Putamen (tissue), 1 donor: ENCODE measurements around the gene NELFE.
"Not testable (repeated sequence)": the region's sequence is repeated elsewhere in the genome, so short reads cannot be mapped to it uniquely, and the experiment has no call there.

Source experiments
- DNase-seq: peaks from one replicate; pipeline ENCODE4 v3.0.0-alpha.2; 2016; ENCODE audit warnings: low spot score

Gene NELFE

GRCh38 chr6:31958741-31959739 lies at the start of gene NELFE, which contains the start of gene SKIC2:
NELFE (minus strand) TSS chr6:31958971; CDS start chr6:31958446, 525 bp downstream.
SKIC2 (plus strand) TSS chr6:31959175; CDS start chr6:31959193, 18 bp downstream.
- peak; percentile 99 for DNase-seq

- not testable (repeated sequence) for DNase-seq
Observed at GRCh38 chr6:32008037-32008436, 49.3 kb upstream of the NELFE start.

GRCh38 chr6:32007086-32007485 lies 48.3 kb upstream of the NELFE start:
- DNase-seq, result not testable (repeated sequence)

- DNase-seq, result not testable (repeated sequence)
Observed at GRCh38 chr6:32005991-32006529, 47.3 kb upstream of the NELFE start.

GRCh38 chr6:32005538-32005880 lies 46.7 kb upstream of the NELFE start:
- not testable (repeated sequence) for DNase-seq

GRCh38 chr6:32004864-32005537 lies 46.2 kb upstream of the NELFE start:
- DNase-seq, result not testable (repeated sequence)

- DNase-seq, result not testable (repeated sequence)
Observed at GRCh38 chr6:32004393-32004792, 45.6 kb upstream of the NELFE start.

- not testable (repeated sequence) for DNase-seq
Observed at GRCh38 chr6:32003301-32003700, 44.5 kb upstream of the NELFE start.

GRCh38 chr6:32002546-32003268 lies 43.9 kb upstream of the NELFE start:
- not testable (repeated sequence) for DNase-seq

- not testable (repeated sequence) for DNase-seq
Observed at GRCh38 chr6:31996385-31996784, 37.6 kb upstream of the NELFE start.

- DNase-seq, result not testable (repeated sequence)
Observed at GRCh38 chr6:31994421-31994820, 35.6 kb upstream of the NELFE start.

- not testable (repeated sequence) for DNase-seq
Observed at GRCh38 chr6:31989363-31989762, 30.6 kb upstream of the NELFE start.

- not testable (repeated sequence) for DNase-seq
Observed at GRCh38 chr6:31981744-31982143, 23.0 kb upstream of the NELFE start, which contains the start of gene C4A. C4A (plus strand) TSS chr6:31982057; CDS start chr6:31982108, 51 bp downstream.

GRCh38 chr6:31980998-31981397 lies 22.2 kb upstream of the NELFE start:
- DNase-seq, result not testable (repeated sequence)

- DNase-seq, result not testable (repeated sequence)
Observed at GRCh38 chr6:31980195-31980876, 21.6 kb upstream of the NELFE start.

- DNase-seq, result no peak
Observed at GRCh38 chr6:31979238-31979898, 20.6 kb upstream of the NELFE start.

GRCh38 chr6:31978831-31979230 lies 20.1 kb upstream of the NELFE start:
- no peak for DNase-seq

- DNase-seq, result no peak
Observed at GRCh38 chr6:31977816-31978431, 19.2 kb upstream of the NELFE start.

GRCh38 chr6:31976065-31976464 lies 17.3 kb upstream of the NELFE start:
- DNase-seq, result not testable (repeated sequence)
